HG02970 (cell line): ENCODE data around the gene MYO1D.
A peak's percentile ranks its signal among the peaks of the same experiment; 100 is the strongest.
"Not testable (repeated sequence)": the region's sequence is repeated elsewhere in the genome, so short reads cannot be mapped to it uniquely, and the experiment has no call there.

Experiments used
- ATAC-seq: cut with Tn5 transposase; IDR thresholded peaks from one replicate; pipeline ENCODE4 v1.9.1; 2021; ENCODE audit warnings: mild to moderate bottlenecking, moderate library complexity, moderate number of reproducible peaks; ENCODE audit not compliant: unreplicated experiment, low FRiP score

Gene MYO1D

DNA sequence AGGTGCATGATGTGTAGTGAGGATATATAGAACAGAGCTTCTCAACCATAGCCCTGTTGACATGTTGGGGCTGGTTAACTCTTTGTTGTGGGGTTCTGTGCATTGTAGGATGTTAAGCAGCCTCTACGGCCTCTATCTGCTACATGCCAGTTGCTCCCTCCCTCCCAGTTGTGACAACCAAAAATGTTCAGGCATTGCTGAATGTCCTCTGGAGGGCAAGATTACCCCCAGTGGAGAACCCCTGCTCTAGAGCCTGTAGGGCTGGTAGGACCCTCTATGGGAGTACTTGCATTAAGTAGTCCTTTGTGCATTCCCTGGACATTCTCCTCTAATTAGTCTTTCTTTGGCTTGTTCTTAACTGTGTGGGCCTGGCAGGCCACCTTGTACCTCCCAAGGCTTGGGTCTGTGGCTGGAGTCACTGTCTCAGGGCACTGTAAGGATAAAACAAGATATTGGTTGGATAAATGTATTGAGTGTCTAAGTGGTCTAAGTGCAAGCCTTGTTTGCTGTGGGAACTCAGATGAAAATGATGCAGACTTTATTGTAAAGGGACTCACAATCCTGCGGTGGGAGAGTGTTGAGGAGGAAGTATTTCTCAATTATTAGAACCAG, 19.8 kb upstream of the MYO1D start:
- ATAC-seq, result no peak

DNA sequence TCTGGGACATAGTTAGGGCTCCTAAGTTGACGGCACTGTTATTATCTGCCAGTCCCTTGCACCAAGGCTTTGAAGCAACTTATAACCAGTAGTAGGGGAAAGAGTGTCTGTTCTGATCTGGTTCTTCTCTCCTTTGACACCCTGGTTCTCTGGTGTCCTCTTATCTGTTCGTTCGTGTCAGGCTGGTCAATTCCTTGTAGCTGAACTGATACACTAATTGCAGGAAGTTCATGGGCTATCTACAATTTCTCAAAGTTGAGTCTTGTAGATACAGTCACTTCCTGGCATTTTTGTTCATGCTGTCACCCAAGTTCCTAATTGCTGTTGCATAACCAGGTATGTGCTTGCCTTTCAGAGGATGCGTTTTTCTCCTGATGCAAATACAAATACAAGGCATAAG, 17.3 kb upstream of the MYO1D start:
- no peak for ATAC-seq

DNA sequence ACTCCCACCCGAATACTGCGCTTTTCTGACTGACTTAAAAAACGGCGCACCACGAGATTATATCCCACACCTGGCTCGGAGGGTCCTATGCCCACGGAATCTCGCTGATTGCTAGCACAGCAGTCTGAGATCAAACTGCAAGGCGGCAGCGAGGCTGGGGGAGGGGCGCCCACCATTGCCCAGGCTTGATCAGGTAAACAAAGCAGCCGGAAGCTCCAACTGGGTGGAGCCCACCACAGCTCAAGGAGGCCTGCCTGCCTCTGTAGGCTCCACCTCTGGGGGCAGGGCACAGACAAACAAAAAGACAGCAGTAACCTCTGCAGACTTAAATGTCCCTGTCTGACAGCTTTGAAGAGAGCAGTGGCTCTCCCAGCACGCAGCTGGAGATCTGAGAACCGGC, 10.5 kb upstream of the MYO1D start:
- ATAC-seq, result not testable (repeated sequence)

DNA sequence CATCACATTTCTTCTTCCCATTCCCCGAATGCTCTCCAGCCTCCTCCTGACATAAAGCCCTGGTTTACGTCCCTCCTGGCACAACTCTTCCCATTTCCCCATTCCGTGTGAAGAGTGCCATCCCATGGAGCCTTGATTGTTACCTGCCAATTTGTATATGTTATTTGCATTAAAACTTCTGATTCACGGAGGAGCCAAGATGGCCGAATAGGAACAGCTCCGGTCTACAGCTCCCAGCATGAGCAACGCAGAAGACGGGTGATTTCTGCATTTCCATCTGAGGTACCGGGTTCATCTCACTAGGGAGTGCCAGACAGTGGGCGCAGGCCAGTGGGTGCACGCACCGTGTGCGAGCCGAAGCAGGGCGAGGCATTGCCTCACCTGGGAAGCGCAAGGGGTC, 10.0 kb upstream of the MYO1D start:
- not testable (repeated sequence) for ATAC-seq

DNA sequence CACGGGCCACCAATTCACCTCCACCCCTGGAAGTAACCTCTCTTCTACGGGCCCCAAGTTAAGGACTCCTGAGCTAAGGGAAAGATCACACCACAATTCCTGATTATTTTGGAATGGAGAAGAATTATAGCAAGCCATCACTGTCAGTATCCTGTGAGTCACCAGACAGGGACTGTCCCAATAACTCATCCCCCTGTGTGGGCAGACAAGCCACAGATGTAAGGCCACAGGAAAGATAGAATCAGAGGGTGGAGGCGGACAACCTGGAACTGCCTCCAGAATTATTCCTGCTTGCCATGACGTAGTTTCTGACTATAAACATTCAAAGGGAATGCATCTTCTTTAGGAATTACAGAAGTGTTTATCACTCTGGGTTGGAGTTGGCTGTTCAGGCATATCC, 5.8 kb upstream of the MYO1D start:
- ATAC-seq, result no peak

DNA sequence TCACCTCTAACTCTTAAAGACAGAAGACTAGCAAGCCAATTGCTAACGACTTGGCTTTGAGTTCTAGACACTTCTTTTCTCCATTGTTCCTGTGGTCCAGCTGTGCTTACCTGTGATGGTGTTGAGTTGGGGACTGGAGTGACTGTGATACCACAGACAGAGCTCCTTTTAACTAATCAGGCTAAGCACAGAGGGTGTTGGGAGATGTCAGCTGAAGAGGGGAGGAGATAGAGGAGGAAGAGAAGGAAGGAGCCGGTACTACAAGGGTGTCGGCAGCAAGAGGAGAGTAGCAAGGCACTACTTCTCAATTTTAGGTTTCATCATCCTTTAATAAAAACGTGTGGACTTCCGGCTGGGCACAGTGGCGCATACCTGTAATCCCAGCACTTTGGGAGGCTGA, 5.1 kb upstream of the MYO1D start:
- ATAC-seq, result no peak

DNA sequence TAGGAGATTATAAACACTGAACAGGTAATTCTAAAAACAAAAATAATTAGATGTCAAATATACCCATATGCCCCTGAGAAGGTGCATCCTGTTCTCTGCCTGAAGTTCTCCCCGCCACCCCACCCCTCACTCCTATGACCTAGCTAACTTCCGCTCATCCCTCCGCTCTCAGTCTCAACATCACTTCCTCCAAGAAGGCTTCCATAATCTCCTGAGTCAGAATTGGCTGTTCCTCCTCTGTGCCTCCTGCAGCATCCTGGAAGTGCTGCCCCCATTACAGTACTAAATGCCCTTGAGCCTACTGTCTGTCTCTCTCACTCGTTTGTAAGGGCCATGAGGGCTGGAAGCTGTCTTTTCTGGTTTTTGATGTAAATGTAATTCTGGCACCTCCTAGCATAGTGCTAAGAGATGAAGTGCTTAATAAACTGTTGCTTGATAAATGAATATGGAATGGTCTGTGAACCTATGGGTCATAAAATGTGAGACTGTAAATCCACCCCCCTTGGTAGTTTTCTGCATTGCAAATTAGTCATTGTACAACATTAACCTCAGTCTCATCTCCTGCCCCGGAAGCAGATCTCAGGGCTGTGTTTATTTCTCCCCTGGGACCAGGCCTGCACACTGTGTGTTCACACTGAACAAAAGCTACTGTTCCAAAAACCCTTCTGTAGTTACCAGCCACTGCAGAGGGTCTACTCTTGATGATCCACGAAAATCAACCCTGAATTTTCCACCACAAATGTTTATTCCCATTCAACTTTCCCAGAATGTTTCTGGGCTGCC, 3.9 kb upstream of the MYO1D start:
- no peak for ATAC-seq

DNA sequence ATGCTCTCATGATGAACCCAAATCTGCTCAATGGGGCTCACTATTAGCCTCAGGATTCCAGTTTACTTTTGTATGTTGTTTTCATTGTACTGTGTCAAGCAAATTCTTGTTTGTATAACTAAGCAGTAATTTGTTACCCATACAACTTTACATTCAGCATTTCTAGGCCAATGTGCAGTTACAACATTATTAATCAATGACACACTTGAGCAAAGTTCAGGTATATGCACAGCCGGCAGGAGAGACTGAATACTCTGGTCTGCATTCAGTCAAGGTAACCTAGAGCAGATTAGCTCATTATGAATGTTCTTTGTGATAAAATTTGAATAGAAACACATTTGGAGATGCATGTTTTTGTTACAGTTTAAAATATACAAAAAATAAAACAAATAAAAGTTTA, 2.2 kb upstream of the MYO1D start:
- ATAC-seq, result no peak

DNA sequence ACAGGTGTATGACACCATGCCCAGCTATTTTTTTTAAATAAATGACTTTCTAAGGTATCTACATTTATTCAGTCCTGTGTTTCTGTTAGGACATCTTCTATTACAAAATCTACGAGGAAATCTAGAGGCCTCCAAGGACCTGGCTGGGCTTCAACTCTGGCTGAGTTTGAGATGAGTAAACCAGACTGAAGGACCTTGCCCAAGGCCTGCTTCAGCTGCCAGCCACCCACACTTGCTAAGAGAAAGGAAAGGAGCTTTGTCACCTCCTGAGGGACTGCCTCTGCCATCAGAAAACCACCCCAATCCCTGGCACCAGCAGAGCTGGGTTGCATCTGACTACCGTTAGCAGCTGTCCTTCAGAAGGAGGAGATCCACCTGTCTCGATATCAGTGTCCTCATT, 1.3 kb upstream of the MYO1D start:
- ATAC-seq, result no peak

DNA sequence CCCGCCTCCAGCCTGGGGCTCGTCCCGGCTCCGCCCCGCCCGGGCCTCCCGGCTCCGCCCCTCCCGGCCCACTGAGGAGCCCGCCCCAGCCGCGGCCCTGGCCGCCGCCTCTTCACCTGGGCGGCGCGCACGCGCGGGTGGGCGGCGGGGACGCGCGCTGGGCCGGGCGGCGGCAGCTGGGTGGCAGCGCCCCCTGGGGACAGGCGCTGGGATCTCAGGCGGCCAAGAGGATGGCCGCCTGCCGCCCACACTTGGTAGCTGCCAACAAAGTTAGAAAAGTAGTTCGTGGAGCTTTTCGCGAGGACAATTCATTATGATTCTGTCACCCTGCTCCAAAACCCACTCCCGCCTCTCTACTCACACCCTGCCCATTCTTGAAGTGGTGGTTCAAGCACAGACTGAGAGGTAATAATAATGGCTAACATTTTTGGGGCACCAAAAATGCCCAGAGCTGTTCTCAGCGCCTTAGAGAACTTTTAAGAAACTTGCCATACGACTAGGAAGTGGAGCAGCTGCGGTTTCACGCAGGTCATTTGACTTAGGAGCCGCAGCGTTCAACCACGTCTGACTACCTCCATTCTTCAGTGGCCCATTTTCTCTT, 340 bp upstream of the MYO1D start:
- peak; percentile 83 for ATAC-seq

DNA sequence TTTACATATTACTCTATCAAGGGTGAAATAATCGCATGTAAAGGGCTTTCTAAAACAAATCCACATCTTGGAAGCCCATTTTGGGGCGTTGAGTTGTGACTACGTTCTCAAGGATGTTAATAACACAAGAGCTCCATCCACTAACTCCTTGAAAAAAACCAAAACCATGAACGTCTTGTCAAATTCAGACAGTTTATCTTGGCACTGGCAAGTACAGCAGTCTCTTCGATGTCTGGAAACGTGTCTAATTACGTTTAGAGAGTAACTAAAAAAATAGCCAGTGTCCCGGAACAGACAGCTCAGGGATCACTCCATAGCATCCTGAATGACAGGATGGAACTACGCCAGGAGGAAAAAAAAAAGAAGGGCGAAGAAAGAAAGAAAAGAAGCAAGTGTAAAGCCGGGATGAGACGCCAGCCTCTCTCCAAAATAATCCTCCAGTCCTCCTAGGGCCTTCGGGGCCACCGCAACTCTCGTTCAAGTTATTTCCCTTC, 954 bp downstream of the MYO1D start:
- ATAC-seq, result no peak

DNA sequence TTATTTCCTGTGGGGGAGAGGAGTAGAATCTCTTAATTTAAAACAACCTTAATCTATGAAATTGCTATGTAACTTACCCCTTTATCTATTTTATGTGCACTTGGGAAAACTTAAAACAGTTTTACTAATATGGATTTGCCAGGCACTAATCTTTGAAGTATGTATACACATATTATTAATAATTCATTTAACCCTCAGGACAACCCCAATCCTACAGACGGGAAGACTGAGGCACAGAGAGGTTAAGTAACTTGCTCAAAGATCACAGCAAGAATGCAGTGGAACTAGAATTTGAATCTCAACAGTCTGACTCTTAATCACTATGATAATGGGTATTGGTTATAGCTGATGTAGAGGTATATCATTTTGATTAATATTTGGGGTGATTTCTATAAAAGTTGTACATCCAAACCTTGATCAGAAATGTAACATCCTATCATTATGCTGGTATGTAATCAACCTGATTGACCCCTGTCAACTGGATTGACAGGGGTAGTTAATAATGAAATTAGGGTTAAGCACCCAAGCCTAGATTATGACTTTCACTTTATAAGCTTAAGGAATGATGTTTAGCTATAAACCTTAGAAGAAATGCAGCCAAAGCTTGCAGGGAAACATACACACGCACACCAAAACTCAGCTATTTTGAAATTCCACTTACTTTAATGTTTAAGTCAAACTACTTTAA, 1.6 kb downstream of the MYO1D start:
- no peak for ATAC-seq

DNA sequence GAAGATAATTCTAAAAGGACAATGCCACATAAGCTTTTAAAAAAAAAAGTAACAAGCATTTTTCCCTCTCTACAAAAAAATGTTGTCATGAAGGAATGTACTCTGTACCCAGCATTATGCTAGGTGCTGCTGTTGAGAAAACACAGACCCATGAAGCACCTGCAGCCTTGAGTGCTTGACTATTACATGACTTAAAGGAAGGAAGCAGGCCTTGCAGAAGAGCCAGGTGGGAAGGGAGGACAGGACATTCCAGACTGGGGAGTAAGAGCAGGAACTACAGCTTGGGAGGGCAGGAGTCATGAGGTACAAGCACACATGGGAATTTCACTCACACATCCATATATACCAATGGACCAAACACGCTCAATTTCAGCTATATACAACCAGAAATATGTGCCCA, 3.8 kb downstream of the MYO1D start:
- ATAC-seq, result no peak

DNA sequence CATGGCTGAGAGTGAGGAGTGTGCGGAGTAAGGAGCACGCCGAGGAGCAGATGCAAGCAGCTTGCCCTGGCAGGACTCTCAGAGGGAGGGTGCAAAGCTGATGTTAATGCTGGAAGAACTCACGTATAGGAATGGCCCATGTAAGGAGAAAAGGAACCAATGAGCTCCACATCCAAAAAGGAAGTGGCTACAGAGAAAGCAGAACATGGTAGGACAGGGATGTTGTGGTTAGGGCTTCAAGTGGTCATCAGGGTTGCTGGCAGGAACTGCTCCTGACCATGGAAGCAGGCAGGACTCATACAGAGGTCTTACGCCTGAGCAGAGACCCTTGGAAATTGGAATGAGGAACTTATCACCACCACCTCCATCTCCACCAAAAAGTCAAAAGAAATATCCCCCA, 5.2 kb downstream of the MYO1D start:
- ATAC-seq, result no peak

DNA sequence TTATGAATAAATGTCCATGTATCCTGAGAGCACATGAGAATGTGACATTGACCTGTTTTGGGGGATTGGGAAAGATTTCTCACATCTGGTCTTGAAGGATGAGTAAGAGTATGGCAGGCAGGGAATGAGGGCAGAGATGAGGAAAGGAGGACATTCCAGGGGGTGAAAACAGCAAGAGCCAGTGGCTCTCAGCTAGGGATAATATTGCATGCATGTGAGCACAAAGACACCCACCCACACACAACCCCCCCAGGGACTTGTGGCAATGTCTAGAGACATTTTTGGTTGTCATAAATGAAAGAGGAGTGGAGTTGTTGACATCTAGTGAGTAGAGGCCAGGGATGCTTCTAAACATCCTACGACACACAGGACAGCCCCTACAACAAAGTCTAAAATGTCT, 6.0 kb downstream of the MYO1D start:
- no peak for ATAC-seq

DNA sequence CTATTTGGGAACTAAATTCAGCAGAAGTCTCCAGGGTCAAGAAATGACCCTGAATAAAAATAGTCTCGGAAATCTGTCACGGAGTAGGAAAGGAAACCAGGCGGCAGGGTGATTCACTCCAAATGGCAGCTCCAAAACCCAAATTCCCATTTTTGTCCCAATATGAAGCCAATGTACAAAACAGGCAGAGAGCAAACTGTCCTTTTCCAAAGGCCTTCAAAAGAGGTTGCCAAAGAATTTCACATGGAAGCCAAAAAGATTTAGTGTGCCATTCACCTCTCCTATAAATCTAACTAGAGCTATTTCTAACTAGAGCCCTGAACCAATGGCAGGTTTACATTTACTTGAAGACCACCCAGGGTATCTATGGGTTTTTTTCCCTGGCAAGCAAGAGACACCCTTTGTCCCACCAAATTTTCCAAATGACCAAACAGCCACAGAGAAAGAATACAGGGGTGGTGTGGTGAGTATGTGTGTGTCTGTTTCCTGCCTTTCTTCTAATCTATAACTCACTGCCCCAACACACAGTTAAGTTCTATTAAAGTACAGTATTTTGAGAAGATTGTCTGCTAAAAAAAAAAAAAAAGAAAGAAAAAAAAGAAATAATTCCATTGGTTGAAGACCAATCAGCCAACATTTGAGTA, 6.8 kb downstream of the MYO1D start:
- ATAC-seq, result no peak

DNA sequence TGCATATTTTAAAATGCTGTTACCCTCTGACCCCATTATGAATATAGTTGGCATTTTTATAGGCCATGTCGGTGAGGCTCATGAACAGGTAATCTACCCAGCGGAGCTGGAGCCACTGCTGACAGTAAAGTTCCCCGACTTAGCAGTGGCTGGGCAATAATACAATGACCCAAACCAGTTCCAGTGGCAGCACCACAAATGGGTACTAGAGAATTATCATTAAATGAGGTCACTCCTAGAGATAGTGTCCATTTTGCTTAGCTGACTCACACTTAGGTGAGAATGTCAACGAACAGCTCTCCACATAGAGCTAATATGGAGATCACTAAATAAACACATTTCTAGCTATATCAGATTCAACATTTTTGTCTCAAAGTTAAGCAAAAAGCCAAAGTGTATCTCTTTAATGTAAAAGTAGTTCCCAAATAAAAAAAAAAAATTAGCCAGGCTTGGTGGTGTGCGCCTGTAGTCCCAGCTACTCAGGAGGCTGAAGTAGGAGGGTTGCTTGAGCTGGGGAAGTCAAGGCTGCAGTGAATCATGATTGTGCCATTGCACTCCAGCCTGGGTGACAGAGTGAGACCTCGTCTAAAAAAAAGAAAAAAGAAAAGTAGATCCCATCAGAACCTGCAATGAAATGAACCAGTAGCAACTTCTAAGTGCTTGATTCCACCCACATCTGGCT, 7.4 kb downstream of the MYO1D start:
- no peak for ATAC-seq

DNA sequence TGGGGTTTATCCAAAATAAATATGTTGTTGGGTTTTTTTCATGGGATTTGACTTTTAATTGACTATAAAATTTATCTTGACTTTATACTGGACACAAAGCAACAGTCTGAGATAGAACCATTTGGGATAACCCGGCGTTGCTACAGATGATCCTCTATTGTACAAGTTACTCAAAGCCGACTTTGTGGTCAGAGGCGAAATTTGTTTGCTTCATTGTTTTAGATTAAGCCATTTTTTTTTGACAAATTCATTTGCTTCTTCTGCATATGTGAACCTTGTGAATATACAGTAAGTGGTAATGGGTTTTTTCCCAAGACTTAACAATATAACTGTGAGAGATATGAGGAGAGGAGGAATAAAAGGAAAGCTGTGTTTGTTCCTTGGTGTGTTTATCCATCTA, 11.8 kb downstream of the MYO1D start:
- no peak for ATAC-seq

DNA sequence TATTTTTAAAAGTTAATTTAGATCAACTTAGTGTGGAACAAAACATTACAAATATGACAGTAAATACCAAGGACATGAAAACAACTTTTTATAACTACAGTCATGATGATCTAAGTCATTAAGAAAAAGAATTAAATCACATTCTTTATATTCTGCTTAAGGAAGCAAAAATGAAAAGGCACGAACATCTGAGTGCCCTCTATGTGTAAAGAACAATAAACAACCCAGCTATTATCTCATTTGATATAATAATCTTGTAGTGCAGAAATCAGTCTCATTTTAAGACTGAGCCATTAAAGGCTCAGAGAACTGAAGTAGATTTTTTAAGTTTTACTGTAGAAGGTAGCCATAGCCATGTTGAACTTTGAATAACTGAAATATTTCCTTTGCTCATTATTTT, 13.4 kb downstream of the MYO1D start:
- ATAC-seq, result no peak

DNA sequence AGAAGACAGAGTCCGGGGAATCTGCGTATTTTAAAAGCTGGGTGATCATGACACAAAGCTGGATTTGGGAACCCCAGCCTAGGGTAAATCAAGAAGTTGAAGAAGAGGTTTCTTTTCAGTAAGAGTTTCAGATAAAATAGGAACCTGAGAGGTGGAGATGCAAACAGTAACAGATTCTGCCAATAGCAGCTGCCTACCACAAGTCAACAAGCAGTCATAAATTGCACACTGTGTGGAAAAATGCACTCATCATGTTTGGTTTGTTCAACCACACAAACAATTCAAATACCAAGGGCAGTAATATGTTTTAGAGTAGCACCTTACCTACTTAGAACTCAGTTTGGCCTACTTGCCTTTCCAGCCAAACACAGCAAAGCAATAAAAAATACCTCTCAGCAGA, 14.0 kb downstream of the MYO1D start:
- no peak for ATAC-seq
